CD4-positive, alpha-beta T cell treated with Interleukin-6 at 100 ng/mL for 8 hours (primary cell): ENCODE data around the gene ASB18.

Experiments
- DNase-seq: peaks from one replicate; pipeline ENCODE4 v3.0.0-alpha.2; 2020; ENCODE audit warnings: mixed read lengths, low spot score

ASB18 gene

DNA sequence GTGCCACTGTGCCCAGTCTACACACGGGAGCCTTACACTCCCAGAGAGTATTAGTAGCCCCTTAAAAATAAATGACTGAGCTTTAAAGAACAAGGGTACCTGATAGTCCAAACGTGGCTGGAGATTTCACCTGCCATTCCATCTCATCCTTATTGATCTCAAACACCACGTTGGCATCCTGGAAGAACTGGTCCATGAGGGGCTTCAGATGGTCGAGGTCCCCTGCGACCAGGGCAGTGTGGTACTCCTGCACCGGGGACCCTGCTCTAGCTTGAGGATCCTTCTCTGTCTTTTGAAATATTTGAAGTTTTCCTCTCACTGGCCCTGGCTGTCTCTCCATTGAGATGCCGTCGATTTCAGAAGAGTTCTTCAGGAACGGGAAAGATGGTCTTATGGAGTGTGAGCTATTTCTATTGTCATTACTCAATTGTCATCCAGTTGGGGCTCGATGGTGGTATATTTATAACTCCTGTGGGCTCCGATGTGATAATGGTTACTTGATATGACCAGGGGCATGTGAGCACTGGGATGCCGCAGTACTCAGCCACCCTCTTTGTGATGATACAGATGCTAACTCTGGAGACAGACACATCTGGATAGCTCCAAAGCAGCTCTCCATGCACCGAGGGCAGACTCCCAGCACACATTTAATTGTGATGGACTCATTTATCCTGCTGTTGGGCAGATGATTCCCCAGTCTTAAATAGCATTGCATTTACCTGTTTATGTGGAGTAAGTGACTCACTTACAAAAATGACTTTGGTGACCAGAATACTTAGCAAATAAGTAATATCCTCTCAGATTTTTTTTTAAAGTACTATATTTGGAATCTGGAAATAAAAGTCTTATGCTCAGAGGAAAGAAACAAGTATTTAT, 22.8 kb downstream of the ASB18 start:
- no peak for DNase-seq

DNA sequence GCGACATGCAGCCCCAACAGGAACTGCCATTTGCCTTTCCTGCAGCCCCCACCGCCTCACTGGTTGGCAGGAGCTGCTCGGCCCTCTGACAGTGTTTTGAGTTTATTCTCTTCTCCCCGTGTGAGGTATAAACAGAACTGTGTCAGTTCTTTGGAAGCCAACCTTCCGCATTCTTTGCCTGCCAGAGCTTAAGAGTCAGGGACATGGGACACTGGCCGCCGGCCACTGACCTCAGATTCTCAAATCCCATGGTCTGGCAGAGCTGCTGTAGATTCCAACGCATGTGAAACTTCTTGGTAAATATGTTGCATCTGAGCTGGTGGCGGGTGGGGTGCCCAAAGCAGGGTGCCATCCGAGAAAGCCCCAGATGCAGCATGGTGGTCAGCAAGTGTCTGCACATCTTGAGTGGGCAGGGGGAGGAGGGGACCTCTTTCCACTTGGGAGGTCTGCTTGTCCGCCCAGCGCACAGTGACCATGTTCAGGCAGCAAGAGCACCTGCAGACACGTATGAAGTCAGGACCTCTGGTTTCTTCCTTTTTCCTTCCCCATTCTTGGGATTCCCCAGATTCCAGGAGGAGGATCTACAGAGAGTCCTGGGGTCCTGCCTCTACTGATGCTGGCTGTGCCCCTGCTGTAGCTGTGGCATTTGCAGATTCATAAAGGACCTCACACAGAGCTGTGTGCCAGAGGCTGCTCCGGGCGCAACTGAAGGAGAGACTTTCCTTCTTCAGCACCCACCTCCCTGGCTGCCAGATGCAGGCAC, 23.8 kb downstream of the ASB18 start:
- DNase-seq = no peak

DNA sequence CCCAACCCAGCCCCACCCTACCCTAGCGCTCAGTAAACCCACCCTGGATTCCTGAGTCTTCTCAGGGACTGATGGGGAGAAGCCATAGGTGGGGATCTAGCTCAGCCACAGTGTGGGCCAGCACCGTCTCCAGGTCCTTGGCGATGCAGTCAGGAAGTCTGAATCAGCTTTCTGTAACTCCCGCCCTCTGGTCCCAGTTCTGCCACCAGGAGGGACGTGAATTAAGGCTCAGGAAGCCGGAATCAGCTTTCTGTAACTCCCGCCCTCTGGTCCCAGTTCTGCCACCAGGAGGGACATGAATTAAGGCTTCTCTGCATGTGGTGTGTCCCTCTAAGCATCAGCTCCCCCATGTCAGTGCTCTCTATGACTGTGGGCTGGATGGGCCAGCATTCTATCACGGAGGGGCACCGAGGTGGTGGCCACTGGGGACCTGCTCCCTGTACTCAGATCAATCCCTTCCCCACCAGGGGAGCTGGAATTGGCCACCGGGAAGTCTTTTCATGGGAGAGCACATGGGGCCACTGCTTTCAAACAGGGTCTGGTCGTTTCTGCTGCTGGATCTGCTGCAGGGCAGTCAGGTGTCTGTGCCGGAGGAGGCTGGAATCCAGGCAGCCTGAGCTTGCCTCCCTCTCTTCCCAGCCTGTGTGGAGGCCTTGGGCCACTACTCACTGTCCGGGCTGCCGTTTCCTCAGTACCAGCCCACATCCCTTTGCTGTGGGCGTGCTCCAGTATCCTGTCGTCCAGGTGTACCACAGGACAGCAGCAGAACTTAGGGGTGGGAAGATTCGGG, 24.7 kb downstream of the ASB18 start:
- no peak for DNase-seq

DNA sequence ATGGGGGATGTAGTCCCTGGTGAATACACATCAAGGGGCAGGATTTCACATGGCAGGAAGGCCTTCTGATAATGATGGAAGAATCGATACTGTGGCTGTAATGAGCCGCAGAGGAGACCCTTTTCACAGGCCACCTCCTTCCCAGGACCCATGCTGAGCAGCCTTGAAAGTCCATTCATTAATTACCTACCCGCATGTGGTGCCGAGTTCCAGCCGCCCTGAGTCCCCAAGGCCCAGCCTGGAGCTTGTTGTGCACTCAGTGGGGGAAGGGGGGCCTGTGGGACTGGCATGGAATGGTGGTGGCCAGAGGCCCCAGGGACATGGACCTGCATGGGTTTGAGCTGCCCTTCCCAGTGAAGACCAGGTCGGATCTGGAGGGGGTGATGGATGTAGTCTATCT, 25.5 kb downstream of the ASB18 start:
- no peak for DNase-seq

DNA sequence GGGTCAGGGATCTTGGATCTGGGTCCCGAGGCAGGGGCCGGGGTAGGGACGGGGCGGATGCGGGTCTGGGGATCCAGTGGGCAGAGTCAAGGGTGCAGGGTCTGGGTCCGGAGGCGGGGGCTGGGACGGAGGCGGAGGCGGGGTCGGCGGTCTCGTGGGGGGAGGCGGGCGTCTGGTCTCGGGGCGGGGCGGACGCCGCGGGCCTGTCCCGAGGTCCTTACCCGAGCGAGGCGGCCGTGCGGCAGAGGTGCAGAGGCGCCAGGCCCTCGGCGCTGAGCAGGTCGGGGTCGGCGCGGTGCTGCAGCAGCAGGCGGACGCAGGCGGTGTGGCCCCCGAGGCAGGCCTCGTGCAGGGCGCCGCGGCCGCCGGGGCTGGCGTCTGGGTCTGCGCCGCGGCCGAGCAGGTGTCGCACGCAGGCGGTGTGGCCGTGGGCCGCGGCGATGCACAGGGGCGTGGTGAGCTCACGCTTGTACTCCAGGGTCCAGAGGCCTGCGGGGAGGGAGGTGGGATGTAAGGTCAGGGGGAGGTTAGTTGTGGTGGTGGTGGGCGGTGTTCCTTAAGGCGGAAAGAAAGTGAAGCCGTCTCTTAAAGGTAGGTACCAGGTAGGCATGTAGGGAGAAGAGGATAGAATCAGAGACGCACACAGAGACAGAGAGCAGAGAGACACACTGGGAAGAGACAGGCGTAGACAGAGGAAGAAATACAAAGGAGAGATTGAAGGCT, 26.6 kb downstream of the ASB18 start:
- no peak for DNase-seq

DNA sequence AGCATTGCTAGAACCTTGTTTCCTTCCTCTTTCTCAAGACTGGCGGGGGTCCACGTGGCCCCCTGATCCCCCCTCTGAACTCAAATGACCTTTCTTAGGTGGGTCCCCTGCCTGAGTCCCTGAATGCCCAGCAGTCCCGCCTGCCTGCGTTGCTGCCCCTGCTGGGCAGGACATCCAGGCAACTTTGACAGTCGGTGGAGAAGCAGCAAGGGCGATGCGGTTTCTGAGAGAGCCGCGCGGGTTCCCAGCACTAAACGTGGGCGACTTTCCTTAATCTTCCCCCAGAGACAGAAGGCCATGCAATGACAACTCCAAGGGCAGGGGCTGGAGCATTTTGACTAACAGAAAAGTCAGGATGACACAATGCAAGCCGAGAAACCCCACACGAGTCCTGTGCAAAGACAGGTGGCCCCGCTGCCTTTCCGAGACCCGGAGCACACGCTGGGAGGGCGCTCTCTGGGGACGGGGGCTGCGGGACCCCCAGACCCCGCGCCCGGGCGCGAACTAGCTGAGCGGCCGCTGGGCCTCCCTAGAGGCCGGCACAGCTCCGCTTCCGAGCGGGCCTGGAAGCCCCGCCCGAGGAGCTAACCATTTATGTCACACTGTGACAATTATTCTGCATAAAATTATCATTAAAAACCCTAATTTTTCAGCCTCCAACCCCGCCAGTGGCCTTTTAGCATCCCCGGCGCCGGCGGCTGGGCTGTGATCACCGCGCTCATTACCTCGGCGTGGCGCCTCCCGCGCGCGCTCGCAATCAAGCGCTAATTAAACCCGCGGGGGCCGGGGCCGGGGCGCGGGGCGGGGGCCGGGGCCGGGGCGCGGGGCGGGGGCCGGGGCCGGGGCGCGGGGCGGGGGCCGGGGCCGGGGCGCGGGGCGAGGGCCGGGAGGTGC, 27.4 kb downstream of the ASB18 start:
- DNase-seq = no peak

DNA sequence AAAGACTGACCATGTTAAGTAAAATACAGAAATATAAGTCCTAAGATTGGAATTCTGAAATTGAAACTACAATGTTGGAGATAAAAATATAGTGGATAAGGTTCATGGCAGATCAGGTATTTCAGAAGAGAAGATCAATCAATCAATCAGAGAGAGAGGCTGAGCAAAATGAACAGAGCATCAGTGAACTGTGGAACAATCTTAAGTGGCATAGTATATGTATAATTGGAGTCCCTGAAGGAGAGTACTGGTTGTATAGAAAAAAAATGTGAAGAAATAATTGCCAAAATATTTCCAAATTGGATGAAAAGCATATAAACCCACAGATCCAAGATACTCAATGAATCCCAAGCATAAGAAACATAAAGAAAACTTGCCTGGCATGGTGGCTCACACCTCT, 35.0 kb downstream of the ASB18 start:
- DNase-seq = no peak

DNA sequence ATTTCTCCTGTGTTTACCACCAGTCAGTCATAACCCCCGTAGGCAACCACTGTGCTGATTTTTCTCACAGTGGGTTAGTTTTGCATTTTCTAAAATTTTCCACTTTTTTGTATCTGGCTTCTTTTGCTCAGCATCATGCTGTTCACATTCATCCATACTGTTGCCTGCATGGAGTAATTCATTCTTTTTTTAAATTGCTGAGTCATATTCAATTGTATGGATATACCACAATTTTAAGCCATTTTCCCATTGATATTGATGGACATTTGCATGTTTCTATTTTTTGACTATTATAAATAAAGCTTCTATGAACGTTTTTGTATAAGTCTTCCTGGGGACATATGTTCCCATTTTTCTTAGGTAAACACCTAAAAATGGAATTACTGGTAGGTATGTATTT, 40.5 kb downstream of the ASB18 start:
- no peak for DNase-seq

DNA sequence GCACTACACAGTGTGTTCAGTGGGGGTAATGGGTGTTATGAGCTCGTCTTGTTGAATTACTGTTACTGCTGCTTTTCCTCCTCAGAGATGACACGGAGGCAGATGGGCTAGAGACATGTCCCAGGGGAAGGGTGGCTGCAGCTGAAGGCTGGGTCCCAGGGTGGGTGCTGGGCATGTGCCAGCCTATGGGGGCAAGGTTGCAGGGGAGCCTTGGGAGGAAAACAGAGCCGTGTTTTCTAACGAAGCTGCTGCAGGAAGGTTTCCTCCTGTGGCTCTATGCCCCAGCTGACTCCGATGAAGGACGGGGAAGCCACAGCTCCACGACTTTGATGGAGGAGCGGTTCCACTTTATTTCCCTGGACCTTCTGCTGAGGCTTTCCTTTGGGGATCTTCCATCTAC, 42.4 kb downstream of the ASB18 start:
- no peak for DNase-seq

DNA sequence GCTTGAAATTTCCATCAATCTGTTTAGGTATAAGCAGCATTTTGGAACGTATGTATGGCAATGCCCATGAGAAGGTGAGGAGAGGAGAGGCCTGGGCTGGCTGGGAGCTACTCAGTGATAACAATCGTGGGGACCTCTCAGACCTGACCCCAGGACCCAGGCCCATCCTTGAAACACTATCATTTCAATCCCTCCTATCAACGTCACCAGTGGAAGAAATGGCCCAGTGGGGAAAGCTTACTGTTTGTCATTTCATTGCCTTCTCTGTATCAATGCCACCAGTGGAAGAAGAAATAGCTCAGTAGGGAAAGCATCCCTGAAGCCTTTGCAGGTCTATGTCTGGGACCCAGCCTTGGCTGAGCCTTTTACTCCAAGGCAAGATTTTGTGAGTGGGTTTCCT, 44.8 kb downstream of the ASB18 start:
- no peak for DNase-seq

DNA sequence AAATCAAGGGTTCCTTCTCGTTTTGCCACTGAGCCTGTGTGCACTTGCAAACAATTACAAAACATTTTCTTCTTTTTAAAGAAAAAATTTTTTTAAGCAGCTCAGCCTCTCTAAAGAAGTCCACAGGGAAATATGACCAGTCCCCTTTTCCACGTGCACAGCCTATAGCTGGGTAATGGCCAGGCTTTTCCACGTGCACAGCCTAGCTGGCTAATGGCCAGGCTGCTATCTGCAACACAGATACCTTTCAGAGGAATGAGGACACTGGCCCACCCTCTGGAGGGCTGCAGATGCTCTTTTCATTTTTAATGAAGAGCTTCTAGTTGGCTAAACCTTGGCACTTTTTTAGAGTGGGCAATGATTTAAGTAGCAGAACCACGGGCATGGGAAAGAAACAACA, 46.3 kb downstream of the ASB18 start:
- no peak for DNase-seq

DNA sequence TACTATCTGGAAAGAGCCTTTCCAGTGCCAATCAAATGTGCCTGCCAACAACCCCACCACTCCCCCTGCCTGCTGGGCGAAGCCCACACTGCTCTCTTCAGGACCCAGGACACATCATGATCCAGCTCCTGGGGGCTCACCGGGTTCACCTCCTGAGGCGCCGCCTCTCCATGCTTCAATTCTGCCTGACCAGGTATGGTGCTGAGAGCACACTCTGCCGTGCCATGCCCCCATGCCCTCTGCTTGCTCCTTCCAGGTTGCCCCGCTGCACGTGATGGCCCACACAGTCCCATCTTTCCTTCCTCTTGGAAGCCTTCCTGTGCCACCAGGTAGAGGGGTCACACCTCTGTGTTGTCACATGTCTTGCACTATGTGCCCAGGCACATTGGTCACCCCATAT, 47.5 kb downstream of the ASB18 start:
- no peak for DNase-seq

DNA sequence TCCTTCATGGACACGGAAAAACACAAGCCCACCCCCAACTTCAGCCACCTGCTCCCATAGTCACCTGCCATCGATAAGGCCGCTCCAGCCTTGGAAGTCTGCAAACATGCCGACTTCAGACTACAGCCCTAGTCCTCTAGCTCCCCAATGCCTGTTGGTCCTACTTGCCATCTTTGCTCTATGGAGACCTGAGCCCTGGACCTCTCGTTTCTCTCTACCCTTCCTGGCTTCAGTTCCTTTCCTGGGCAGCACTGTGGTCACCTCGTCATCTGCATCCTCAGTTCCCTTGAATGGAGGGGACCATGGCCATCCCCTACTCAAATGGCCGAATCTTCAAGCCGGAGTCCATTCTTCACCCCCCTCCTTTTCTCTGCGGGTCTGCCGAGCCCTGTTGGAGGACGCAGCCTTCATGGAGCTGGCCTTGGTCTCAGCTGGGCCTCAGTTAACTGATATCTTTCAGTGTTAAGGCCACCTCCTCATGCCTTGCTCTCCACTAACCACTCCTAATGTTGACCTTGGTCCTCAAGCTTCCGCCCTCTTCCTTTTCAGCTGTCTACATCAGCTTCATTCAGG, 48.4 kb downstream of the ASB18 start:
- no peak for DNase-seq

DNA sequence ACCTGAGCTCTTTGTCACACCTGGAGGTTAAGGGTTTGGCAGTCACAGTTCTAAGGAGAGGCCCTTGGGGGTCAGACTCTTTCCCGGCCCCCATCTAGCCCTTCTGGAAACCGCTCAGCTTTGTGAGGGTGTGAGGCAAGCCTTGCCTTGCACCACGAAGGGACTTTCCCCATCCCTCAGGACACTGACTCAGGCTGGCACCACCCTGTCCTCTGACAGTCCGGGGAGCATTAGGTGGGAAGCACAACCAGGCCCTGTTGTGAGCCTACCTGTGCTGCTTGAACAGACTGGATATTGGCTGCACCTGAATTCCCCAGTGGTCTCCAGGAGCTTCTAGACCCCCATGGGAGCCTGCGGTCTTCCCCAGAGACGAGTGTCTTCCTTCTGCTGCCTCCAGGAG, 49.0 kb downstream of the ASB18 start:
- DNase-seq = no peak

DNA sequence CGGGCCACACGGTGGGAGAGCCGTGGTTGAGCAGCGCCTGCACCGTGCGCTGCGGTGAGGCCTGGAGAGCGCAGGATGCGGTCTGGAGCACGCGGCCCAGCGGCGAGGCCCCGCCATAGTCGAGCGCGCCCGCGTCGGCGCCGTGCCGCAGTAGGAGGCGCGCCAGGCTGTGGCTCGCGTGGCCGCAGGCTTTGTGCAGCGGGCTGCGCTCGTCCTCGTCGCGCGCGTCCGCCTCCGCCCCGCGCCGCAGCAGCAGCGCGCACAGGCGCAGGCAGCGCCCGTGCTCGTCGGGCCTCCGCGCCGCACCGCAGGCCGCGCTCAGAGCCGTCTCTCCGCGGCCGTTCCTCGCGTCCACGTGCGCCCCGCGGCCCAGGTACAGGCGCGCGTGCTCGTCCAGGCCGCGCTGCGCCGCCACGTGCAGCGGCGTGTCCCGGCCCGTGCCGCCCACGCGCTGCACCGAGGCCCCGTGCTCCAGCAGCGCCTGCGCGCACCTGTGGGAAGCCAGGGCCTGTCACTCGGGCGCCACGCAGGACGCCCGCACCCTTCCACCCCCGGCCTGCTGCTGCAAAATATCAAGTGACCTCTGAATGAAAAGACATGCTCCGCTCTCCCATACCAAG, 49.7 kb downstream of the ASB18 start:
- no peak for DNase-seq

DNA sequence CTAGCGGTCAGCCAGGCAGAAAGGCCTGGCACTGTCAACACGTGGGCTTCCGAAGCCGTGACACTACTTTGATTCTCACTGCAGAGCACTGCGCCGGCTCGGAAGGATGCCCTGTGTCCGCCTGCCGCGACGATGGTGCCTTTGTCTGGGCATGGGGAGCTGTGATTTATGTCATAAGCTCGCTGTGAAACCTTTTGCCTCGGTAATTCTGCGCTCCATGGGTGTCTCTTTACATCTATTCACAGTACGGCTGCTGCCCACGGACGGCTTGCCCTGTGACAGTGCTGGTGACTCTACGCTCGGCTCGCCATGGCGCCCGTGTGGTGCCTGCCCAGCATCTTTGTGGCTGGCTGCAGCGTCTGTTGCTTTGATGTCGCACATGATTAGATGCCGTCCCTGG, 52.9 kb downstream of the ASB18 start:
- no peak for DNase-seq

DNA sequence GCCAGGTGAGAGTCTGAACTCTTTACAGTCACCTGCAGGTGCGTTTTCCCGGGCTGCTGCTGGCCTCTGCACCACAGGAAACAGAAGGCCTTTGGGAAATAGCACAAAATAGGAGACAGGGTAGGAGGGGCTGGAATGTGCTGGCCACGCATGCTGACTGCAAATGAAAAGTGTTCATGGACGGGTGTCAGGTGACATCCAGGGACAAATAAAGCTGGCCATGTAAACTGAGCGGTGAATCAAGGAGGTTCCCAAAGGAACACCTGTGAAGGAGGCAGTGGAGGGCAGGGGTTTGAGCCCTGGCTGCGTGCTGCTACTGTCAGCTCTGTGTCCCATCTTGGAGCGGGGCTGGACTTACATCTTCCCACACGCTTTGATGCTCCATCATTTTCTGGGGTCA, 53.7 kb downstream of the ASB18 start:
- DNase-seq = no peak

DNA sequence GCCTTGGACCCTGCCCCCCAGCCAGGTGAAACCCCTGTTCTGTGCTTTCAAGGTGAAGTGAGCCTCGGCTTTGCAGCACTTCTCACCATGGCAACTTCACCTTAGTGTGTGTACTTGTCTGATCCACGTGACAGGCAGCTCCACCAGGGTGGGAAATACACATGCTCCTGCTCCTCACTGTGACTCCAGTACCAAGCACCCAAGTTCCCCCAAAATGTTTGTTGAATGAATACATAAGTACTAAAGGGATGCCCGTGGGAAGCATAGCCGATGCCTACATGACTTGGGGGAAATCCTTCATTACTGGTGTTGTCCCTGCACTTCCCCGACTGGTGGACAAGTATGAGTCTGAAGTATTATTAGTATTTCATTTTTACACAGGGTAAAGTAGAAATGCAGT, 54.2 kb downstream of the ASB18 start:
- no peak for DNase-seq

DNA sequence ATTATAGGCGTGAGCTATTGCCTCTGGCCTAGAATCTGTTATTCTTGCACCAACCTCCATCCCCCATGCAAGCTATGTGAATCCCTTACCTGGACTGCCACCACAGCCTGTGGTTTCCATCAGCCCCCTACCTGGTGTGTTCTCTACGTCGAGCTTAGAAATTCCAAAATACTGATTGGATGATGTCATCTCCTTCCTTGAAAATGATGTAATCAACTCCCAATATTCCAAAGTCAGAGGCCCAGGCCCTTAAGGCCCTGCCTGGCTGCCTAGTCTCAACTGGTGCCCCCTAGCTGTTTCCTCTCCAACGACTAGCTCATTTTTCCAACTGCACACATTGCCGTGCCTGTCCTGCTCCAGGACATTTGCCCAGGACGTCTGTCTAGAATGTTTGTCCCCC, 54.7 kb downstream of the ASB18 start:
- no peak for DNase-seq
